ENCODE data around the gene MAN1A1. TPM values are rescaled to one million over a fixed set of nuclear protein-coding genes. Genes with fewer than 3 reads are reported as not detected.

The MAN1A1 gene
- total RNA-seq, 4 donors from 2014 or later: 71.7 to 170 (median 128) TPM

DNA sequence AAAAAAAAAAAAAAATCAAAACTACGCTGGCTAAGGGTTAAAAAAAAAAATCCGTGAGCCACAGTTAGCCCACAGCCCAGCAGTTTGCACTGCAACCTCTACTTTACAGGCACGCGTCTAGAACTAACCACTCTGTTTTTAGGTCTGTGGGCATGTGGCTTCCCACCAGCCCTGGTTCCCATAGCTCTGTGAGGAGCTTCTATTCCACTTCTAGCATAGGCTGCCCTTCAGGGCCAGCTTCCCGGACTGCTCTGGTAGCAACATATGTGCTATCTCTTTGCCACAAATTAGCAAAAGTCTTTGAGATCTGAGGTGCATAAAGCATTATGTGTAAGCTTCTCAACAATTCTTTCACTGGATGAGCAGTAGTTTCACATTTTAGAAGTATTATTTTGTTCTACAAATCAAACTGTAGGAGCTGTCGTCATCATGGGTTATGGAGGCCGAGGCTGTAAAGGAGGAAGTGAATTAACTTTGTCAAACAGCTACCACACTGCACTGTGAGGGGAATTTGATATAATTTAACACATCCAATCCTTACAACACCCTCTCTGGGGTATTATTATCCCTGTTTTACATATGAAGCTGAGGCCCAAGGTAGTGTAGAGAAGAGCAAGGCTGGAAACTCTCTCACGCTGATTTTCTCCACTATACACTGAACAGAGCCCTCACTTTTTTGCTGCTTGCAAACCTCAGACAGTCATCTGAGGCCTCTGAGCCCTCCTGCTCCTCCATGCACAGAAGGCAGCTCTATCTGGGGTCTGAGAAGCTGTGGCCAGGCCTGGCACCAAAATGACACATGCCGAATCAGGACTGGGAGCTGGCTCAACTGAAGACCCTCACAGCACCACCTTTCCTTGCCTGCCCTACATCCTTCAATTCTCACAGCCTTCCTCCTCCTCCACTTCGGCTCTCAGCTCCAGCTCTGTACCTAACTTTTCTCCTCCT, 35.4 kb downstream of the MAN1A1 start:
- H3K27ac ChIP-seq: no peak overlapping the region
- intact Hi-C loops (cut with DNase I): no loop called here
- no peaks in the 10 kb centered on the region for H3K9me3 ChIP-seq
- TF ChIP-seq, protein P1, sequence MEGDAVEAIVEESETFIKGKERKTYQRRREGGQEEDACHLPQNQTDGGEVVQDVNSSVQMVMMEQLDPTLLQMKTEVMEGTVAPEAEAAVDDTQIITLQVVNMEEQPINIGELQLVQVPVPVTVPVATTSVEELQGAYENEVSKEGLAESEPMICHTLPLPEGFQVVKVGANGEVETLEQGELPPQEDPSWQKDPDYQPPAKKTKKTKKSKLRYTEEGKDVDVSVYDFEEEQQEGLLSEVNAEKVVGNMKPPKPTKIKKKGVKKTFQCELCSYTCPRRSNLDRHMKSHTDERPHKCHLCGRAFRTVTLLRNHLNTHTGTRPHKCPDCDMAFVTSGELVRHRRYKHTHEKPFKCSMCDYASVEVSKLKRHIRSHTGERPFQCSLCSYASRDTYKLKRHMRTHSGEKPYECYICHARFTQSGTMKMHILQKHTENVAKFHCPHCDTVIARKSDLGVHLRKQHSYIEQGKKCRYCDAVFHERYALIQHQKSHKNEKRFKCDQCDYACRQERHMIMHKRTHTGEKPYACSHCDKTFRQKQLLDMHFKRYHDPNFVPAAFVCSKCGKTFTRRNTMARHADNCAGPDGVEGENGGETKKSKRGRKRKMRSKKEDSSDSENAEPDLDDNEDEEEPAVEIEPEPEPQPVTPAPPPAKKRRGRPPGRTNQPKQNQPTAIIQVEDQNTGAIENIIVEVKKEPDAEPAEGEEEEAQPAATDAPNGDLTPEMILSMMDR (IDR thresholded peaks at IDR 0.05): no peak
- TF ChIP-seq POLR2A (IDR thresholded peaks at IDR 0.05): no peak
- no peak overlapping the region for H3K4me3 ChIP-seq (replicated peaks in 1 of 3)
- H3K27me3 ChIP-seq: no peaks in the 10 kb centered on the region
- 84 to 89% methylated on average over 10 of the region's 10 CpGs for WGBS, 2 donors
- DNase-seq: no peak
- H3K4me1 ChIP-seq: peaks cover 0 to 6% of the 10 kb centered on the region in 2 donors
- H3K36me3 ChIP-seq: no peaks in the 10 kb centered on the region

DNA sequence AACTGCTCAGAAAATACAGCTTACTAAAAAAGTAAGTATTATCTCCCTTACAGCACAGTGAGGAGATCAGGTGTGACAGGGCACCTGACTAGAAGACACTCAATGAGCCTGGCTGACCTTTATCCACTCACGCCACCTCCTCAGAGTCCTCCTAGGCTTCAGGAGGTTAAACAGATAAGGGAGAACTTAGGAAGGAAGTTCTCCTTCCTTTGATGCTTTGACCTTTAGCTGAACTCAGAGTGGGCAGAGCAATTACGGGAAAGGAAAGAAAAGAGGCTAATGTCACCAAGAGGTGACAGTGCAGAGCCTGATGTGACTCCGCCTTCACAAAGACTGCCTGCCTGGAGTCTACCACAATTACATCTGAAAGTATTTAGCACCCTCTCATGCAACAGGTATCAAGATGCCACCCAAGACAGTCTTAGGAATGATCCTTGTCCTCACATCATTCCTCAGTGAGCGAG, 36.7 kb downstream of the MAN1A1 start:
- no peaks in the 10 kb centered on the region for H3K27me3 ChIP-seq
- no peak overlapping the region for H3K4me3 ChIP-seq (replicated peaks in 1 of 3)
- WGBS, 2 donors: 72 to 81% methylated on average over 4 of the region's 4 CpGs
- DNase-seq: no peak
- no peaks in the 10 kb centered on the region for H3K36me3 ChIP-seq
- H3K4me1 ChIP-seq: peaks cover 0 to 6% of the 10 kb centered on the region in 2 donors
- TF ChIP-seq POLR2A (IDR thresholded peaks at IDR 0.05): no peak
- TF ChIP-seq, protein P1 (IDR thresholded peaks at IDR 0.05): no peak
- no peak overlapping the region for H3K27ac ChIP-seq
- no peaks in the 10 kb centered on the region for H3K9me3 ChIP-seq
- intact Hi-C loops (cut with DNase I): no loop called here

DNA sequence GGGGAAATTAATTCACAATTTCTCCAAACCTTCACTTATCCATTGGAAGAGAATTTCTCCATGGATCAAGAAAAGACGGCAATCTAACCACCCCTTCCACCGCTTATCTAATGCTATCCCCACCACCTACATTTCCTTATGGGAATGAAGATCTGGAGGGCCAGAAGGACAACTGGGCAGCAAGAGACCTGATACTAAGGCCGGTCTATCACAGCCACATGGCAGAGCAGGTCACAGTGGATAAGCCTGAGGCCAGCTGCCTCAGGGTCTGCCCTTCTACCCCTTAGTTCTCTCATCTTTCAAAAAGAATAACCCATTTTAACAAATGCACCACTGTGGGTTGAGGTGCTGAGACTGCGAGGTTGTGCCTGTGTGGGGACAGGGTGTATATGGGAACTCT, 37.1 kb downstream of the MAN1A1 start:
- intact Hi-C loops (cut with DNase I): no loop called here
- no peak for DNase-seq
- Histone ChIP-seq H3K9me3 (no peaks in the 10 kb centered on the region), H3K27ac (no peak overlapping the region), H3K36me3 (no peaks in the 10 kb centered on the region), H3K4me1 (peaks cover 0 to 6% of the 10 kb centered on the region in 2 donors), H3K27me3 (no peaks in the 10 kb centered on the region), H3K4me3 (replicated peaks in 1 of 3) (no peak overlapping the region)
- WGBS, 2 donors: 93% methylated on average over 4 of the region's 4 CpGs
- TF ChIP-seq, protein P1 (IDR thresholded peaks at IDR 0.05): no peak
- no peak for TF ChIP-seq POLR2A (IDR thresholded peaks at IDR 0.05)

DNA sequence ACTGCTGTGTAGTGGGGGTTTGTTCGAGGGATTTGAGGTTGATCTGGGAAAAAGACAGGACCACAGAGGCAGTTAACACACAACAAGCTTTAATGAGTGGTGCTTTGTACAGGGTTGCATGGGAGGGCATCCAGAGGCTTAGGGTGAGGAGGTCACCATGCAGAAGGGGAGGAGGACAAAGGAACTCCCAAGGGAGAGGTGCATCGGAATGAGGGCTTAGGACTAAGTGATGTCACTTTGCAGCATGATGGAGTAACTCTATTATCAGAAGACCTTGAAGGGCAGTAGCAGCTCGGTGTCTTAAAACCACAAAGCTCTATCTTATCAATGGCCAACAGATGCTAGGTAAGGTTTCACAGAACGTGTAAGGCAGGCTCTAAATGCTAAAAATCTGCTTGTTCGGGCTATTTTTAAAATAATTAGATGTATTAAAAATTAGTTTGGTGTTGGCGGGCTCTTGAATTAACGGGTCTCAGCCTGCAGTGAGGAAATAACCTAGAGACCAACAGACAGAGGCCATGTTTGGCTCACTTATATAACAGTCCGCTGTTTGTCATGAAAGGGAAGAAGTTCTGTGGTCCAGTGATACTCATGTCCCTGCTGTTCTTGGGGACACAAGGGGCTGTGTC, 37.9 kb downstream of the MAN1A1 start:
- 90 to 92% methylated on average over 8 of the region's 8 CpGs for WGBS, 2 donors
- intact Hi-C loops (cut with DNase I): no loop called here
- no peak overlapping the region for H3K4me3 ChIP-seq (replicated peaks in 1 of 3)

More for the DNA sequence above, 37.9 kb downstream of the MAN1A1 start:
- Histone ChIP-seq H3K27me3 (no peaks in the 10 kb centered on the region), H3K27ac (no peak overlapping the region), H3K9me3 (no peaks in the 10 kb centered on the region), H3K4me1 (peaks cover 0 to 6% of the 10 kb centered on the region in 2 donors), H3K36me3 (peaks cover 0 to 1% of the 10 kb centered on the region in 2 donors)
- no peak for TF ChIP-seq POLR2A (IDR thresholded peaks at IDR 0.05)
- TF ChIP-seq, protein P1 (IDR thresholded peaks at IDR 0.05): no peak
- no peak for DNase-seq

Data from thyroid gland (tissue), 4 donors.